IMR-90 (cell line): ENCODE data around the gene NTSR2. TPM values are rescaled to one million over a fixed set of nuclear protein-coding genes. Genes with fewer than 3 reads are reported as not detected.

Experiments
- ATAC-seq: fragments of 200-7000 bp; cut with Tn5 transposase; 2 replicates; pipeline ENCODE4 v1.9.1; 2020; ENCODE audit warnings: low read depth, mild to moderate bottlenecking, moderate library complexity
- BruUV-seq: library from RNA; stranded (reverse); fragments of 400-500 nt; replicated peaks from 2 replicates; lab custom pipeline; 2021; lab: Mats Ljungman, UMichigan
- CTCF ChIA-PET: fragments of 300-600 bp; formaldehyde crosslinking; extraction: SDS; loops from one replicate; lab custom pipeline; 2021; ENCODE audit warnings: antibody characterized with exemption; lab: Yijun Ruan, JAX
- POLR2A ChIA-PET: fragments of 300-600 bp; sonication (Branson Sonifier 250); formaldehyde crosslinking; loops from one replicate; lab custom pipeline; 2022; ENCODE audit warnings: antibody characterized with exemption; ENCODE audit not compliant: unreplicated experiment; lab: Charles Lee
- DNase-seq: peaks from one replicate; pipeline ENCODE4 v3.0.0; 2013
- H2AFZ ChIP-seq: replicated peaks from 2 replicates; pipeline ENCODE3; 2013; ENCODE audit warnings: low read length, mild to moderate bottlenecking; ENCODE audit not compliant: poor library complexity
- H2AK5ac ChIP-seq: 2 replicates; pipeline ENCODE4 v1.6.1; 2013; ENCODE audit warnings: low read depth, low read length, inconsistent platforms
- H2AK9ac ChIP-seq: replicated peaks from 2 replicates; pipeline ENCODE3; 2013; ENCODE audit warnings: mild to moderate bottlenecking, low read depth, low read length, moderate library complexity; ENCODE audit not compliant: poor library complexity
- H2BK120ac ChIP-seq: 2 replicates; pipeline ENCODE4 v1.6.1; 2013; ENCODE audit warnings: low read depth, low read length, inconsistent platforms
- H2BK15ac ChIP-seq: 3 replicates; pipeline ENCODE4 v1.6.1; 2013; ENCODE audit warnings: low read depth, low read length, inconsistent platforms
- H2BK20ac ChIP-seq: 2 replicates; pipeline ENCODE4 v1.6.1; 2013; ENCODE audit warnings: low read depth, mild to moderate bottlenecking, inconsistent platforms, low read length, moderate library complexity
- H2BK5ac ChIP-seq: 2 replicates; pipeline ENCODE4 v1.6.1; 2013; ENCODE audit warnings: mild to moderate bottlenecking, low read depth, low read length, inconsistent platforms; ENCODE audit not compliant: poor library complexity, severe bottlenecking
- H3K14ac ChIP-seq: replicated peaks from 2 replicates; pipeline ENCODE4 v1.6.1; 2013; ENCODE audit warnings: low read depth, low read length, inconsistent platforms
- H3K18ac ChIP-seq: 2 replicates; pipeline ENCODE4 v1.6.1; 2013; ENCODE audit warnings: low read depth, low read length, control low read depth
- H3K23ac ChIP-seq: 2 replicates; pipeline ENCODE4 v1.6.1; 2013; ENCODE audit warnings: low read depth, low read length, inconsistent platforms
- H3K27ac ChIP-seq: 2 replicates; pipeline ENCODE4 v1.5.1; 2013; ENCODE audit warnings: mild to moderate bottlenecking, control low read depth, low read length; ENCODE audit not compliant: insufficient read depth
- H3K27me3 ChIP-seq: 2 replicates; pipeline ENCODE4 v1.6.1; 2013; ENCODE audit warnings: low read length; ENCODE audit not compliant: control insufficient read depth, insufficient read depth
- H3K36me3 ChIP-seq: 2 replicates; pipeline ENCODE4 v1.6.1; 2013; ENCODE audit warnings: low read length, mixed read lengths; ENCODE audit not compliant: control insufficient read depth, insufficient read depth
- H3K4ac ChIP-seq: 2 replicates; pipeline ENCODE4 v1.6.1; 2013; ENCODE audit warnings: low read depth, low read length, inconsistent platforms
- H3K4me1 ChIP-seq: 2 replicates; pipeline ENCODE4 v1.6.1; 2013; ENCODE audit warnings: low read length, mixed read lengths; ENCODE audit not compliant: control insufficient read depth, insufficient read depth
- H3K4me2 ChIP-seq: 2 replicates; pipeline ENCODE4 v1.6.1; 2013; ENCODE audit warnings: low read depth, mild to moderate bottlenecking, control low read depth, low read length, moderate library complexity
- H3K4me3 ChIP-seq: 2 replicates; pipeline ENCODE4 v1.5.1; 2013; ENCODE audit warnings: low read depth, mild to moderate bottlenecking, control low read depth, low read length, moderate library complexity; ENCODE audit not compliant: insufficient read depth
- H3K56ac ChIP-seq: 2 replicates; pipeline ENCODE4 v1.6.1; 2013; ENCODE audit warnings: low read length, inconsistent platforms; ENCODE audit not compliant: insufficient read depth; ENCODE audit errors: extremely low read depth
- H3K79me1 ChIP-seq, 2 experiments: 2 replicates each; pipeline ENCODE4 v1.6.1; 2013; ENCODE audit warnings: low read length in 2 of 2, inconsistent platforms in 1 of 2, low read depth in 1 of 2
- H3K9ac ChIP-seq: 2 replicates; pipeline ENCODE4 v1.6.1; 2013; ENCODE audit warnings: low read depth, low read length, control low read depth
- H3K9me1 ChIP-seq: 2 replicates; pipeline ENCODE4 v1.6.1; 2013; ENCODE audit warnings: low read length, inconsistent platforms; ENCODE audit not compliant: insufficient read depth
- H3K9me3 ChIP-seq: 2 replicates; pipeline ENCODE4 v1.6.1; 2013; ENCODE audit warnings: low read length; ENCODE audit not compliant: control insufficient read depth, insufficient read depth
- H4K20me1 ChIP-seq: 2 replicates; pipeline ENCODE4 v1.6.1; 2013; ENCODE audit warnings: low read length, inconsistent platforms; ENCODE audit not compliant: insufficient read depth
- H4K5ac ChIP-seq: 2 replicates; pipeline ENCODE4 v1.6.1; 2013; ENCODE audit warnings: mild to moderate bottlenecking, low read depth, low read length, control low read depth
- H4K8ac ChIP-seq, 2 experiments: 2 replicates each; pipeline ENCODE4 v1.6.1; 2013; ENCODE audit warnings: low read depth in 2 of 2, low read length in 2 of 2, control low read depth in 1 of 2, inconsistent platforms in 1 of 2
- H4K91ac ChIP-seq: 2 replicates; pipeline ENCODE4 v1.6.1; 2013; ENCODE audit warnings: low read depth, low read length, inconsistent platforms; ENCODE audit not compliant: insufficient read depth
- BHLHE40 ChIP-seq: fragments of 150-350 bp; IDR thresholded peaks from 2 replicates; pipeline ENCODE4 v1.6.1; 2016; ENCODE audit warnings: mild to moderate bottlenecking, low read depth, low read length
- CTCF ChIP-seq: conservative IDR thresholded peaks from 2 replicates; pipeline ENCODE4 v1.5.1; 2012; ENCODE audit warnings: mild to moderate bottlenecking, low read depth, low read length, improper control_type of control experiment
- MAFK ChIP-seq: IDR thresholded peaks from 2 replicates; pipeline ENCODE4 v1.6.1; 2012; ENCODE audit warnings: low read depth, low read length, improper control_type of control experiment
- NFE2L2 ChIP-seq: fragments of 150-350 bp; IDR thresholded peaks from 2 replicates; pipeline ENCODE4 v1.6.1; 2016; ENCODE audit warnings: low read depth, mild to moderate bottlenecking, low read length
- SMC3 ChIP-seq: fragments of 150-350 bp; IDR thresholded peaks from 2 replicates; pipeline ENCODE4 v1.6.1; 2016; ENCODE audit warnings: low read depth, mild to moderate bottlenecking, antibody characterized with exemption, low read length, moderate library complexity
- WGBS, 2 experiments: methylation state at CpG; one replicate each; pipeline versions ENCODE4 v1.1.5 to v1.1.7; 2013; ENCODE audit warnings: missing lambda C conversion rate in 2 of 2; ENCODE audit not compliant: insufficient read length in 1 of 2; ENCODE audit errors: extremely low coverage in 2 of 2; 5-methylcytosine and 5-hydroxymethylcytosine counted together
- dilution Hi-C: fragments of 300-500 bp; cut with HindIII; formaldehyde crosslinking; loops from one replicate; pipeline ENCODE4 v1.14.3; 2018; ENCODE audit warnings: low sequenced_read_pairs; ENCODE audit not compliant: unreplicated experiment
- in situ Hi-C: fragments of 300-500 bp; cut with MboI; formaldehyde crosslinking; loops from 3 replicates; pipeline ENCODE4 v1.14.3; 2019; ENCODE audit warnings: low sequenced_read_pairs, inconsistent platforms, mixed read lengths
- intact Hi-C: fragments of 100-400 bp; cut with micrococcal nuclease; formaldehyde crosslinking; loops from 2 replicates; pipeline ENCODE4 v1.10.0; 2022
- polyA plus RNA-seq, 3 experiments: library from polyadenylated mRNA; depleted of rRNA; stranded (reverse); fragments of >200 nt; gene quantifications; 2 replicates each; pipeline ENCODE4 v1.2.3, GENCODE V29; 2012; ENCODE audit warnings: low replicate concordance in 1 of 3
- total RNA-seq: library from RNA; depleted of rRNA; stranded (reverse); fragments of >200 nt; gene quantifications from 2 replicates; pipeline ENCODE4 v1.2.3, GENCODE V29; 2012

NTSR2 gene
- total and polyA plus RNA-seq, 2 of the 4 experiments (the other 2 are of a cell fraction), result not detected

GRCh38 chr2:11719230-11719977, 49.4 kb upstream of the NTSR2 start:
- H3K36me3 ChIP-seq, result no peaks in the 10 kb centered on the region
- no CpG with 5 or more reads among the region's 6 CpGs for WGBS, 2 experiments

More at GRCh38 chr2:11719230-11719977, 49.4 kb upstream of the NTSR2 start:
- H3K18ac ChIP-seq, result no peak overlapping the region
- peaks cover 54% of the 10 kb centered on the region for H3K27me3 ChIP-seq
- H3K27ac ChIP-seq, result no peak overlapping the region
- no peak overlapping the region for H2AFZ ChIP-seq
- H3K56ac ChIP-seq, result no peak overlapping the region
- no peak overlapping the region for H2AK9ac ChIP-seq
- H3K9me3 ChIP-seq, result no peaks in the 10 kb centered on the region
- H4K5ac ChIP-seq, result no peak overlapping the region
- H2BK20ac ChIP-seq, result no peak overlapping the region
- peaks cover 5% of the 10 kb centered on the region; the same call in 1 of the 2 replicates for H3K4me1 ChIP-seq
- no peak overlapping the region for H2BK15ac ChIP-seq
- H2BK120ac ChIP-seq, result no peak overlapping the region
- H3K23ac ChIP-seq, result no peak overlapping the region
- H3K9me1 ChIP-seq, result 0 out of 2 replicates have a peak, but pooled peaks cover 5% of the 10 kb centered on the region
- no peak overlapping the region for H3K4ac ChIP-seq
- ATAC-seq (no peak), DNase-seq (no peak)
- intact Hi-C loops (no loop called here), dilution Hi-C loops (no loop called here), in situ Hi-C loops (no loop called here)
- no peak overlapping the region for H3K9ac ChIP-seq
- TF ChIP-seq SMC3, result no peak
- TF ChIP-seq BHLHE40, result no peak
- TF ChIP-seq NFE2L2, result no peak
- TF ChIP-seq CTCF, result no peak
- TF ChIP-seq MAFK, result no peak
- no peaks in the 10 kb centered on the region for H3K79me1 ChIP-seq
- H2BK5ac ChIP-seq, result no peak overlapping the region
- ChIA-PET CTCF (interaction anchor here (0.6 to 1.3 kb wide), 8 partner anchors 9 to 1888 kb away, joined by 3 to 5 read pairs (median 3); no protein-coding TSS in a partner anchor), POLR2A (no interaction called here)
- H4K91ac ChIP-seq, result no peak overlapping the region
- H3K4me3 ChIP-seq, result no peak overlapping the region
- H2AK5ac ChIP-seq, result no peak overlapping the region
- no peaks in the 10 kb centered on the region for H4K20me1 ChIP-seq
- BruUV-seq, result no TSS peak
- no peak overlapping the region for H4K8ac ChIP-seq
- no peak overlapping the region for H3K4me2 ChIP-seq
- no peak overlapping the region for H3K14ac ChIP-seq
